ENCODE measurements around the gene KIAA1586. TPM values are rescaled to one million over a fixed set of nuclear protein-coding genes. Genes with fewer than 3 reads are reported as not detected.
A peak's percentile ranks its signal among the peaks of the same experiment; 100 is the strongest.
"Not testable (repeated sequence)": the region's sequence is repeated elsewhere in the genome, so short reads cannot be mapped to it uniquely, and the experiment has no call there.

The KIAA1586 gene
- total and polyA plus RNA-seq, 4 donors: 3.3 to 16.5 (median 10.7) TPM

- DNase-seq (no peak), ATAC-seq (ENCODE audit: low FRiP score) (no peak)
- Histone ChIP-seq H3K27me3 (ENCODE audit: control insufficient read depth in 1 of 2, insufficient read depth in 2 of 2, low read length in 1 of 2) (no peaks in the 10 kb centered on the region), H3K4me1 (ENCODE audit: control insufficient read depth in 1 of 2, insufficient read depth in 2 of 2, low read length in 2 of 2) (peaks cover 0 to 3% of the 10 kb centered on the region in 2 donors), H3K27ac (ENCODE audit: low read depth in 1 of 2, low read length in 2 of 2) (no peak overlapping the region), H3K4me3 (ENCODE audit: low read length in 2 of 2) (no peak overlapping the region), H3K36me3 (ENCODE audit: control insufficient read depth in 1 of 2, insufficient read depth in 2 of 2, low read length in 1 of 2) (no peaks in the 10 kb centered on the region), H3K9me3 (ENCODE audit: control insufficient read depth, low read length) (no peaks in the 10 kb centered on the region)
- intact Hi-C loops (cut with DNase I): loop anchor here in 1 of 2 donors (5.0 kb wide), 1 partner anchor 230 kb away; the partner anchor contains the start of gene PRIM2
- WGBS, 2 donors: 99 to 100% methylated on average over 1 of the region's 1 CpG
These were observed 40.4 kb downstream of the KIAA1586 start for GRCh38 chr6:57086843-57087242.

- Histone ChIP-seq H3K27me3 (ENCODE audit: control insufficient read depth in 1 of 2, insufficient read depth in 2 of 2, low read length in 1 of 2) (no peaks in the 10 kb centered on the region), H3K27ac (ENCODE audit: low read depth in 1 of 2, low read length in 2 of 2) (no peak overlapping the region), H3K36me3 (ENCODE audit: control insufficient read depth in 1 of 2, insufficient read depth in 2 of 2, low read length in 1 of 2) (no peaks in the 10 kb centered on the region), H3K4me1 (ENCODE audit: control insufficient read depth in 1 of 2, insufficient read depth in 2 of 2, low read length in 2 of 2) (peaks cover 0 to 3% of the 10 kb centered on the region in 2 donors), H3K4me3 (ENCODE audit: low read length in 2 of 2) (no peak overlapping the region), H3K9me3 (ENCODE audit: control insufficient read depth, low read length) (no peaks in the 10 kb centered on the region)
- WGBS, 2 donors: 85 to 86% methylated on average over 4 of the region's 4 CpGs
- no peak for ATAC-seq (ENCODE audit: low FRiP score)
- intact Hi-C loops (cut with DNase I): loop anchor here in 1 of 2 donors (5.0 kb wide), 1 partner anchor 229 kb away; the partner anchor contains the start of gene PRIM2
- no peak for DNase-seq
These were observed 41.4 kb downstream of the KIAA1586 start for GRCh38 chr6:57087916-57088315.

GRCh38 chr6:57089265-57089664 is 42.8 kb downstream of the KIAA1586 start:
- Histone ChIP-seq H3K9me3 (ENCODE audit: control insufficient read depth, low read length) (no peaks in the 10 kb centered on the region), H3K27me3 (ENCODE audit: control insufficient read depth in 1 of 2, insufficient read depth in 2 of 2, low read length in 1 of 2) (no peaks in the 10 kb centered on the region), H3K4me3 (ENCODE audit: low read length in 2 of 2) (peak overlapping the region in 1 of 2 donors; percentile 31), H3K36me3 (ENCODE audit: control insufficient read depth in 1 of 2, insufficient read depth in 2 of 2, low read length in 1 of 2) (no peaks in the 10 kb centered on the region), H3K4me1 (ENCODE audit: control insufficient read depth in 1 of 2, insufficient read depth in 2 of 2, low read length in 2 of 2) (peaks cover 0 to 3% of the 10 kb centered on the region in 2 donors), H3K27ac (ENCODE audit: low read depth in 1 of 2, low read length in 2 of 2) (no peak overlapping the region)
- intact Hi-C loops (cut with DNase I): loop anchor here in 1 of 2 donors (5.0 kb wide), 1 partner anchor 228 kb away; the partner anchor contains the start of gene PRIM2
- WGBS, 2 donors: 56 to 64% methylated on average over 3 of the region's 3 CpGs
- no peak for DNase-seq
- no peak for ATAC-seq (ENCODE audit: low FRiP score)

GRCh38 chr6:57089687-57090457 is 43.4 kb downstream of the KIAA1586 start, which contains the start of gene ZNF451:
TSS of gene ZNF451 (plus strand) at chr6:57090188. CDS start at chr6:57090254, 66 bp downstream.
- H3K27ac ChIP-seq (ENCODE audit: low read depth in 1 of 2, low read length in 2 of 2): peak within 1 kb of the TSS in 1 of 2 donors; percentile 80
- WGBS, 2 donors: 0% methylated on average over 46 to 52 of the region's 58 CpGs
- intact Hi-C loops (cut with DNase I): loop anchor here (5.0 kb wide), 1 partner anchor 227 kb away; the partner anchor contains the start of gene PRIM2 (in 2 of the 2)
- H3K4me1 ChIP-seq (ENCODE audit: control insufficient read depth in 1 of 2, insufficient read depth in 2 of 2, low read length in 2 of 2): peaks cover 0 to 3% of the 10 kb centered on the region in 2 donors
- H3K27me3 ChIP-seq (ENCODE audit: control insufficient read depth in 1 of 2, insufficient read depth in 2 of 2, low read length in 1 of 2): no peaks in the 10 kb centered on the region
- peak; percentile 98 for ATAC-seq (ENCODE audit: low FRiP score)
- no peaks in the 10 kb centered on the region for H3K36me3 ChIP-seq (ENCODE audit: control insufficient read depth in 1 of 2, insufficient read depth in 2 of 2, low read length in 1 of 2)
- no peaks in the 10 kb centered on the region for H3K9me3 ChIP-seq (ENCODE audit: control insufficient read depth, low read length)
- DNase-seq: peak; percentile 99
- peak within 1 kb of the TSS; percentile 31 to 57 for H3K4me3 ChIP-seq (ENCODE audit: low read length in 2 of 2)

- H3K4me3 ChIP-seq (ENCODE audit: low read length in 2 of 2); DNase-seq; ATAC-seq (ENCODE audit: low FRiP score); H3K36me3 ChIP-seq (ENCODE audit: control insufficient read depth in 1 of 2, insufficient read depth in 2 of 2, low read length in 1 of 2); H3K27ac ChIP-seq (ENCODE audit: low read depth in 1 of 2, low read length in 2 of 2); H3K27me3 ChIP-seq (ENCODE audit: control insufficient read depth in 1 of 2, insufficient read depth in 2 of 2, low read length in 1 of 2); H3K4me1 ChIP-seq (ENCODE audit: control insufficient read depth in 1 of 2, insufficient read depth in 2 of 2, low read length in 2 of 2); H3K9me3 ChIP-seq (ENCODE audit: control insufficient read depth, low read length): not testable (repeated sequence)
- intact Hi-C loops (cut with DNase I): loop anchor here in 1 of 2 donors (5.0 kb wide), 1 partner anchor 227 kb away; the partner anchor contains the start of gene PRIM2
- no CpG with 5 or more reads among the region's 27 CpGs for WGBS, 2 donors
These were observed 44.1 kb downstream of the KIAA1586 start for GRCh38 chr6:57090458-57091067.

- intact Hi-C loops (cut with DNase I): loop anchor here in 1 of 2 donors (5.0 kb wide), 1 partner anchor 226 kb away; the partner anchor contains the start of gene PRIM2
These were observed 44.9 kb downstream of the KIAA1586 start for GRCh38 chr6:57091375-57091774.

GRCh38 chr6:57094689-57095088 is 48.2 kb downstream of the KIAA1586 start:
- 97 to 98% methylated on average over 1 of the region's 1 CpG for WGBS, 2 donors
- H3K4me1 ChIP-seq (ENCODE audit: control insufficient read depth in 1 of 2, insufficient read depth in 2 of 2, low read length in 2 of 2): peaks cover 1 to 3% of the 10 kb centered on the region in 2 donors
- DNase-seq (no peak), ATAC-seq (ENCODE audit: low FRiP score) (no peak)
- H3K9me3 ChIP-seq (ENCODE audit: control insufficient read depth, low read length): no peaks in the 10 kb centered on the region
- no peaks in the 10 kb centered on the region for H3K27me3 ChIP-seq (ENCODE audit: control insufficient read depth in 1 of 2, insufficient read depth in 2 of 2, low read length in 1 of 2)
- no peak overlapping the region for H3K4me3 ChIP-seq (ENCODE audit: low read length in 2 of 2)
- no peaks in the 10 kb centered on the region for H3K36me3 ChIP-seq (ENCODE audit: control insufficient read depth in 1 of 2, insufficient read depth in 2 of 2, low read length in 1 of 2)
- no peak overlapping the region for H3K27ac ChIP-seq (ENCODE audit: low read depth in 1 of 2, low read length in 2 of 2)
- intact Hi-C loops (cut with DNase I): loop anchor here in 1 of 2 donors (5.0 kb wide), 1 partner anchor 223 kb away; the partner anchor contains the start of gene PRIM2

More at GRCh38 chr6:57091375-57091774, 44.9 kb downstream of the KIAA1586 start:
- H3K27ac ChIP-seq (ENCODE audit: low read depth in 1 of 2, low read length in 2 of 2); H3K4me1 ChIP-seq (ENCODE audit: control insufficient read depth in 1 of 2, insufficient read depth in 2 of 2, low read length in 2 of 2); H3K27me3 ChIP-seq (ENCODE audit: control insufficient read depth in 1 of 2, insufficient read depth in 2 of 2, low read length in 1 of 2); H3K9me3 ChIP-seq (ENCODE audit: control insufficient read depth, low read length); DNase-seq; H3K4me3 ChIP-seq (ENCODE audit: low read length in 2 of 2); H3K36me3 ChIP-seq (ENCODE audit: control insufficient read depth in 1 of 2, insufficient read depth in 2 of 2, low read length in 1 of 2); ATAC-seq (ENCODE audit: low FRiP score): not testable (repeated sequence)
- 79% methylated on average over 7 of the region's 7 CpGs for WGBS, 2 donors

GRCh38 chr6:57097596-57097995 is 51.1 kb downstream of the KIAA1586 start:
- no peaks in the 10 kb centered on the region for H3K27me3 ChIP-seq (ENCODE audit: control insufficient read depth in 1 of 2, insufficient read depth in 2 of 2, low read length in 1 of 2)
- H3K9me3 ChIP-seq (ENCODE audit: control insufficient read depth, low read length): no peaks in the 10 kb centered on the region
- DNase-seq: no peak
- peaks cover 0 to 1% of the 10 kb centered on the region in 2 donors for H3K4me1 ChIP-seq (ENCODE audit: control insufficient read depth in 1 of 2, insufficient read depth in 2 of 2, low read length in 2 of 2)
- no peak overlapping the region for H3K4me3 ChIP-seq (ENCODE audit: low read length in 2 of 2)
- intact Hi-C loops (cut with DNase I): no loop called here
- 53 to 75% methylated on average over 1 of the region's 1 CpG for WGBS, 2 donors
- no peak overlapping the region for H3K27ac ChIP-seq (ENCODE audit: low read depth in 1 of 2, low read length in 2 of 2)
- peaks cover 9 to 15% of the 10 kb centered on the region in 2 donors for H3K36me3 ChIP-seq (ENCODE audit: control insufficient read depth in 1 of 2, insufficient read depth in 2 of 2, low read length in 1 of 2)
- no peak for ATAC-seq (ENCODE audit: low FRiP score)
